ENCODE measurements around the gene KIF22.

DNA sequence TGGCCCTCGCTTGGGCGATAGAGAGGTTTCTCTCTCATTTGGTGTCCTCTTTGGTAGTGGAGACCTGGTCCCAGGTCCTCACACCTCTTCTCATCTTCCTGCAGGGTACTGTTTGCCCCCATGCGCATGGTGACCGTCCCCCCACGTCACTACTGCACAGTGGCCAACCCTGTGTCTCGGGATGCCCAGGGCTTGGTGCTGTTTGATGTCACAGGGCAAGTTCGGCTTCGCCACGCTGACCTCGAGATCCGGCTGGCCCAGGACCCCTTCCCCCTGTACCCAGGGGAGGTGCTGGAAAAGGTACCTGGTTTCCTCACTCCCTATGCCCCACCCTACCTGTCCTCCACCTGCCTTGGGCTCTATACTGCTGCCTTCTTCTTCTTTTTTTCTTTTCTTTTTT lies 40.2 kb downstream of the KIF22 start:
- no peak for TF ChIP-seq PHB2 (IDR thresholded peaks at IDR 0.05; ENCODE audit: low read depth)
- no peak for TF ChIP-seq C11orf30 (IDR thresholded peaks at IDR 0.05; ENCODE audit: low read depth)
- TF ChIP-seq KDM4B (IDR thresholded peaks at IDR 0.05; ENCODE audit: borderline replicate concordance in 2 of 2, low read depth in 1 of 2): no peak

Measured in K562 (cell line).